Mesenchymal stem cell (in vitro differentiated cells and primary cell): ENCODE measurements around the gene TNKS1BP1.

ENCODE experiments used
- DNase-seq: peaks from one replicate; pipeline ENCODE4 v3.0.0-alpha.2; 2013
- H2AFZ ChIP-seq: one replicate; pipeline ENCODE4 v1.6.1; 2013; ENCODE audit warnings: low read depth, mild to moderate bottlenecking, control low read depth, inconsistent platforms, low read length, moderate library complexity
- H2AK5ac ChIP-seq: 2 replicates; pipeline ENCODE4 v1.6.1; 2013; ENCODE audit warnings: low read length, moderate library complexity, mild to moderate bottlenecking, inconsistent platforms; ENCODE audit not compliant: severe bottlenecking
- H2BK120ac ChIP-seq: one replicate; pipeline ENCODE4 v1.6.1; 2013; ENCODE audit warnings: low read depth, mild to moderate bottlenecking, inconsistent platforms, low read length, moderate library complexity
- H2BK12ac ChIP-seq, 2 experiments: one replicate each; pipeline ENCODE4 v1.6.1; 2013; ENCODE audit warnings: inconsistent platforms in 2 of 2, low read length in 2 of 2, mild to moderate bottlenecking in 2 of 2, moderate library complexity in 2 of 2, control low read depth in 1 of 2
- H2BK15ac ChIP-seq: one replicate; pipeline ENCODE4 v1.6.1; 2013; ENCODE audit warnings: mild to moderate bottlenecking, low read depth, inconsistent platforms; ENCODE audit not compliant: poor library complexity, severe bottlenecking
- H2BK5ac ChIP-seq: 2 replicates; pipeline ENCODE4 v1.6.1; 2013; ENCODE audit warnings: low read depth, mild to moderate bottlenecking, low read length, control low read depth, inconsistent platforms; ENCODE audit not compliant: poor library complexity, severe bottlenecking
- H3K14ac ChIP-seq, 2 experiments: one replicate each; pipeline ENCODE4 v1.6.1; 2013; ENCODE audit warnings: inconsistent platforms in 2 of 2, low read length in 2 of 2, control low read depth in 1 of 2, mild to moderate bottlenecking in 1 of 2, moderate library complexity in 1 of 2
- H3K18ac ChIP-seq, 2 experiments: one replicate each; pipeline ENCODE4 v1.6.1; 2013; ENCODE audit warnings: inconsistent platforms in 2 of 2, low read length in 2 of 2, control low read depth in 1 of 2, low read depth in 1 of 2, mild to moderate bottlenecking in 1 of 2
- H3K23ac ChIP-seq, 2 experiments: one replicate each; pipeline ENCODE4 v1.6.1; 2013; ENCODE audit warnings: inconsistent platforms in 2 of 2, low read length in 2 of 2, mild to moderate bottlenecking in 2 of 2, moderate library complexity in 2 of 2, control low read depth in 1 of 2
- H3K27ac ChIP-seq: 2 replicates; pipeline ENCODE4 v1.5.1; 2013; ENCODE audit warnings: mild to moderate bottlenecking, moderate library complexity, low read length, control low read depth, inconsistent platforms; ENCODE audit not compliant: poor library complexity, severe bottlenecking
- H3K27me3 ChIP-seq, 2 experiments: 2 replicates each; pipeline versions ENCODE4 v1.6.1 to v1.7.0; 2013; ENCODE audit warnings: low read length in 2 of 2, mild to moderate bottlenecking in 2 of 2, moderate library complexity in 2 of 2, control low read depth in 1 of 2, inconsistent platforms in 1 of 2; ENCODE audit not compliant: control insufficient read depth in 1 of 2, insufficient read depth in 1 of 2
- H3K36me3 ChIP-seq, 2 experiments: 2 replicates each; pipeline versions ENCODE4 v1.6.1 to v1.7.0; 2013; ENCODE audit warnings: low read length in 2 of 2, control low read depth in 1 of 2, inconsistent platforms in 1 of 2, low read depth in 1 of 2, mild to moderate bottlenecking in 1 of 2; ENCODE audit not compliant: insufficient read depth in 2 of 2, control insufficient read depth in 1 of 2
- H3K4ac ChIP-seq, 2 experiments: one replicate each; pipeline ENCODE4 v1.6.1; 2013; ENCODE audit warnings: inconsistent platforms in 2 of 2, low read length in 2 of 2, mild to moderate bottlenecking in 2 of 2, moderate library complexity in 2 of 2, control low read depth in 1 of 2, low read depth in 1 of 2
- H3K4me1 ChIP-seq: 2 replicates; pipeline ENCODE4 v1.6.1; 2013; ENCODE audit warnings: low read depth, low read length, control low read depth; ENCODE audit not compliant: control insufficient read depth, insufficient read depth
- H3K4me2 ChIP-seq: 2 replicates; pipeline ENCODE4 v1.6.1; 2013; ENCODE audit warnings: low read length, mild to moderate bottlenecking, inconsistent platforms; ENCODE audit not compliant: poor library complexity, severe bottlenecking
- H3K4me3 ChIP-seq, 2 experiments: 2 replicates each; pipeline versions ENCODE4 v1.5.1 to v1.7.0; 2013; ENCODE audit warnings: low read length in 2 of 2, mild to moderate bottlenecking in 2 of 2, control low read depth in 1 of 2, low read depth in 1 of 2; ENCODE audit not compliant: insufficient read depth in 1 of 2
- H3K79me1 ChIP-seq: replicated peaks from 2 replicates; pipeline ENCODE4 v1.6.1; 2013; ENCODE audit warnings: mild to moderate bottlenecking, control low read depth, low read length, inconsistent platforms; ENCODE audit not compliant: poor library complexity, severe bottlenecking
- H3K9ac ChIP-seq: 2 replicates; pipeline ENCODE4 v1.7.0; 2013; ENCODE audit warnings: mild to moderate bottlenecking, low read length, moderate library complexity
- H3K9me3 ChIP-seq: 2 replicates; pipeline ENCODE4 v1.7.0; 2013; ENCODE audit warnings: mild to moderate bottlenecking, low read length; ENCODE audit not compliant: control insufficient read depth
- H4K8ac ChIP-seq: one replicate; pipeline ENCODE4 v1.6.1; 2013; ENCODE audit warnings: inconsistent platforms, mild to moderate bottlenecking, low read length, moderate library complexity
- H4K91ac ChIP-seq: one replicate; pipeline ENCODE4 v1.6.1; 2013; ENCODE audit warnings: mild to moderate bottlenecking, low read length, inconsistent platforms
- WGBS: methylation state at CpG from one replicate; pipeline ENCODE4 v1.1.7; 2013; ENCODE audit warnings: mixed read lengths; 5-methylcytosine and 5-hydroxymethylcytosine counted together

Gene TNKS1BP1

GRCh38 chr11:57276971-57277675 is 47.6 kb downstream of the TNKS1BP1 start:
- Histone ChIP-seq H3K27me3 (peaks cover 0 to 7% of the 10 kb centered on the region in 2 experiments), H2AK5ac (no peak overlapping the region), H3K4ac (no peak overlapping the region), H3K9ac (peak overlapping the region; percentile 85), H3K4me1 (no peaks in the 10 kb centered on the region), H4K91ac (no peak overlapping the region), H3K4me3 (peak overlapping the region in 1 of 2 experiments; percentile 57), H3K36me3 (no peaks in the 10 kb centered on the region), H3K23ac (no peak overlapping the region), H3K18ac (no peak overlapping the region), H2BK15ac (no peak overlapping the region), H4K8ac (no peak overlapping the region), H3K27ac (no peak overlapping the region), H2AFZ (no peak overlapping the region), H3K4me2 (no peak overlapping the region), H3K9me3 (peaks cover 10% of the 10 kb centered on the region), H3K14ac (no peak overlapping the region), H2BK120ac (no peak overlapping the region), H2BK5ac (no peak overlapping the region), H2BK12ac (no peak overlapping the region), H3K79me1 (no peaks in the 10 kb centered on the region)
- DNase-seq: no peak
- WGBS: 90% methylated on average over 3 of the region's 6 CpGs

- H3K23ac ChIP-seq: no peak overlapping the region
- no peak overlapping the region for H3K18ac ChIP-seq
- no peak overlapping the region for H3K4me3 ChIP-seq
- H3K14ac ChIP-seq: no peak overlapping the region
- H3K79me1 ChIP-seq: no peaks in the 10 kb centered on the region
- H2BK5ac ChIP-seq: no peak overlapping the region
- no peak overlapping the region for H2AFZ ChIP-seq
- peaks cover 0 to 7% of the 10 kb centered on the region in 2 experiments for H3K27me3 ChIP-seq
- H3K4me2 ChIP-seq: no peak overlapping the region
- 72% methylated on average over 2 of the region's 3 CpGs for WGBS
- H3K4me1 ChIP-seq: no peaks in the 10 kb centered on the region
- no peak for DNase-seq
- no peak overlapping the region for H3K4ac ChIP-seq
- H3K36me3 ChIP-seq: no peaks in the 10 kb centered on the region
- no peak overlapping the region for H2BK12ac ChIP-seq
- H4K91ac ChIP-seq: no peak overlapping the region
- no peak overlapping the region for H2BK120ac ChIP-seq
- H2BK15ac ChIP-seq: no peak overlapping the region
- H4K8ac ChIP-seq: no peak overlapping the region
- no peak overlapping the region for H3K27ac ChIP-seq
- no peak overlapping the region for H2AK5ac ChIP-seq
- H3K9ac ChIP-seq: no peak overlapping the region
- H3K9me3 ChIP-seq: peaks cover 10% of the 10 kb centered on the region
Observed at GRCh38 chr11:57276169-57276970, 48.4 kb downstream of the TNKS1BP1 start.

DNA sequence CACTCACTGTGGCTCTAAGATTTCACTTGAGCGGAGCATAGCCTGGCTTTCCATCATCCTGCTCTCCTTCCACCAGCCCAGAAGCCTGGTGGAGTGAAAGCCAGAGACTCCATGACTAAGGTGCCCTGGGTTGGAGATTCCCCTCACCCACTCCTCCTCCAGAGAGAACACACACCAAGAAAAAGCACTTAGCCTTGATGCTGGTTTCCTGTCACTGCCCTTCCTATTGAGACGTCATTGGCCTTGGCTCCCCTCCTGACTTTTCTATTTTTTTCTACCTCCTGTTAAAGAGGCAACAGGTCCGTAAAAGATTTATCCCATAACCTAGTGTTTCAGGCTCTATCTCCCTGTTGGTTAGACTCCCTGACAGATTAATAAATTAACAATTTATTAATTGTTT is 49.2 kb downstream of the TNKS1BP1 start:
- Histone ChIP-seq H4K8ac (no peak overlapping the region), H2BK12ac (no peak overlapping the region), H3K4ac (no peak overlapping the region), H3K27ac (no peak overlapping the region), H4K91ac (no peak overlapping the region), H3K4me2 (no peak overlapping the region), H3K23ac (no peak overlapping the region), H2BK5ac (no peak overlapping the region), H3K27me3 (peaks cover 0 to 7% of the 10 kb centered on the region in 2 experiments), H3K4me3 (no peak overlapping the region), H3K14ac (no peak overlapping the region), H2BK15ac (no peak overlapping the region), H2AK5ac (no peak overlapping the region), H3K18ac (no peak overlapping the region), H2BK120ac (no peak overlapping the region), H3K9ac (no peak overlapping the region), H3K4me1 (no peaks in the 10 kb centered on the region), H3K36me3 (no peaks in the 10 kb centered on the region), H3K79me1 (no peaks in the 10 kb centered on the region), H3K9me3 (peaks cover 9% of the 10 kb centered on the region), H2AFZ (no peak overlapping the region)
- WGBS: 56% methylated on average over 2 of the region's 3 CpGs
- no peak for DNase-seq

GRCh38 chr11:57274904-57275498 is 49.8 kb downstream of the TNKS1BP1 start:
- H3K36me3 ChIP-seq: no peaks in the 10 kb centered on the region
- no peak overlapping the region for H3K14ac ChIP-seq
- DNase-seq: no peak
- H3K4ac ChIP-seq: no peak overlapping the region
- peaks cover 0 to 7% of the 10 kb centered on the region in 2 experiments for H3K27me3 ChIP-seq
- H4K8ac ChIP-seq: no peak overlapping the region
- H2BK120ac ChIP-seq: no peak overlapping the region
- no peak overlapping the region for H2AFZ ChIP-seq
- H2BK15ac ChIP-seq: no peak overlapping the region
- H3K9ac ChIP-seq: no peak overlapping the region
- H3K9me3 ChIP-seq: peaks cover 6% of the 10 kb centered on the region
- no peak overlapping the region for H2BK12ac ChIP-seq
- no peak overlapping the region for H2AK5ac ChIP-seq
- no peak overlapping the region for H2BK5ac ChIP-seq
- no peak overlapping the region for H3K27ac ChIP-seq
- WGBS: 83% methylated on average over 1 of the region's 1 CpG
- no peak overlapping the region for H3K18ac ChIP-seq
- H4K91ac ChIP-seq: no peak overlapping the region
- no peaks in the 10 kb centered on the region for H3K79me1 ChIP-seq
- no peaks in the 10 kb centered on the region for H3K4me1 ChIP-seq
- H3K4me2 ChIP-seq: no peak overlapping the region
- no peak overlapping the region for H3K4me3 ChIP-seq
- no peak overlapping the region for H3K23ac ChIP-seq
